DOHH2 (cell line): ENCODE measurements around the gene TMEM266.

Source experiments
- EZH2phosphoT487 ChIP-seq: fragments of 200-600 bp; sonication (generic); IDR thresholded peaks from 2 replicates; pipeline ENCODE4 v1.6.1; 2017; ENCODE audit warnings: borderline replicate concordance, mild to moderate bottlenecking, antibody characterized with exemption, low read length, moderate library complexity, mixed read lengths
- TF ChIP-seq, protein P1 (sequence below): fragments of 200-600 bp; sonication (generic); IDR thresholded peaks from one replicate; pipeline ENCODE4 v1.5.1; 2014; ENCODE audit warnings: antibody characterized with exemption, mild to moderate bottlenecking, low read depth, low read length; ENCODE audit not compliant: poor library complexity, severe bottlenecking

DNA sequence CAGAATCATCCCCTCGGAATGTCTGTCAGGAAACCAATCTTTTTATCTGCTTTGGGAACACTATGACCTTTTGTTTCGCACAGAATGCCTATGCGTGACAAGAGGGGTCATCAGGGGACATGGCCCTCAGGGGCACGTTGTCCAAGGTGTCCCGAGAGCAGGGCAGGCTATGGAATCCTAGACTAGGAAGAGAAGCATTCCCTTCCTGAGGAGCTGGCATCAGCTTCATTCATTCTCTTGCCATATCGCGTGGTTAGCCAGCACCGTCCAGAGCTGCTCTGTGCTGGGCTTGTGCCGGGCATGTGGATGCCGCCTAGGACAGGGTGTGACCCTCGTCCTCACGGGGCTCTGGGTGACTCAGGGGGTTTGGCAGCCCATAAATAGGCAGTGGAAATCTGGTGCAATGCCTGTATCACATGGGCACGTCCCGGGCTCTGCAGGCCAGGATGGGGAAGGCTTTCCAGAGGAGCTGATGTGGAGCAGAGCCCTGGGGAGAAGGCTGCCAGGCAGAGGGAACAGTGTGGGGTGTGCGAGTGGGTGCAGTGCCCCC is 117.8 kb downstream of the TMEM266 start:
- TF ChIP-seq, protein P1, sequence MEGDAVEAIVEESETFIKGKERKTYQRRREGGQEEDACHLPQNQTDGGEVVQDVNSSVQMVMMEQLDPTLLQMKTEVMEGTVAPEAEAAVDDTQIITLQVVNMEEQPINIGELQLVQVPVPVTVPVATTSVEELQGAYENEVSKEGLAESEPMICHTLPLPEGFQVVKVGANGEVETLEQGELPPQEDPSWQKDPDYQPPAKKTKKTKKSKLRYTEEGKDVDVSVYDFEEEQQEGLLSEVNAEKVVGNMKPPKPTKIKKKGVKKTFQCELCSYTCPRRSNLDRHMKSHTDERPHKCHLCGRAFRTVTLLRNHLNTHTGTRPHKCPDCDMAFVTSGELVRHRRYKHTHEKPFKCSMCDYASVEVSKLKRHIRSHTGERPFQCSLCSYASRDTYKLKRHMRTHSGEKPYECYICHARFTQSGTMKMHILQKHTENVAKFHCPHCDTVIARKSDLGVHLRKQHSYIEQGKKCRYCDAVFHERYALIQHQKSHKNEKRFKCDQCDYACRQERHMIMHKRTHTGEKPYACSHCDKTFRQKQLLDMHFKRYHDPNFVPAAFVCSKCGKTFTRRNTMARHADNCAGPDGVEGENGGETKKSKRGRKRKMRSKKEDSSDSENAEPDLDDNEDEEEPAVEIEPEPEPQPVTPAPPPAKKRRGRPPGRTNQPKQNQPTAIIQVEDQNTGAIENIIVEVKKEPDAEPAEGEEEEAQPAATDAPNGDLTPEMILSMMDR: no peak
- no peak for TF ChIP-seq EZH2phosphoT487
